ENCODE data around the gene INO80B. TPM values are rescaled to one million over a fixed set of nuclear protein-coding genes. Genes with fewer than 3 reads are reported as not detected.

INO80B gene
- polyA plus RNA-seq, 1 experiment, result 6.4 TPM

DNA sequence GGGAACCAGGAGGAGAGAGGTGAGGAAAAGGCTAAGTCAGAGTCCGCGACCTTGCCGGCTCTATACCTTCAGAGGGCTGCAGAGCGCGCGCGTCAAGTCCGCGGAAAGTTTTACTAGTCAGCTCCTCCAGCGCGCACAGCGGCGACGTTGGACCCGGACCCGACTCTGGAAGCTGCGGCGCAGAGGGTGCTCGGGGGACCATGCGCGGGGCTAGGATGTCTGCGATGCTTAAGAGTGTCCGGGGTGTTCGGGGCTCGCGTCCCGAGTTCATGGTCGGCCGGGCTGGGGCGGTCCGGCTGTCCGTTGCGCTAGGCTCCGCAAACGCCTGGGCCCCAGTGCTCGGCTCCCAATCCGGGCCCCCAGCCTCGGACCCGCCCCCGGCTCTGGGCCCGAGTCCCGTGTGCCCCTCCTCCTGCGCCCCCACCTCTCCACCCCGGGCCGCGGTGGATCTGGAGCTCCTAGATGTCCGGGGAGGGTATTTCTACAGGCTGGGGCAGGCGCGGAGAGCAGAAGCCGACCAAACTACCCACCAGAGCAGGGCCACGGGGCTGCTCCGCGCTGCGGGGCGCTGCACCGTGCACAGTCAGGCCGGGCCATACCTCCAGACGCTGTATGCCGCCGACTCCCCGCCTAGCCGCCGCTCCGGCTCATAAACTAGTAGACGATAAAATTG, 44.5 kb downstream of the INO80B start, which contains the start of gene LBX2:
Gene LBX2, minus strand, starts transcription at position 337 of the 673 bp plus-strand sequence. Its CDS starts 66 bp downstream, at position 271.
- Histone ChIP-seq H3K27me3 (ENCODE audit: control insufficient read depth, insufficient read depth, low read length) (peaks cover 11% of the 10 kb centered on the region), H3K4me3 (ENCODE audit: low read depth, low read length) (peak within 1 kb of the TSS; percentile 35), H3K36me3 (ENCODE audit: control insufficient read depth, insufficient read depth, low read length) (no peaks in the 10 kb centered on the region)
- TF ChIP-seq, protein P1, sequence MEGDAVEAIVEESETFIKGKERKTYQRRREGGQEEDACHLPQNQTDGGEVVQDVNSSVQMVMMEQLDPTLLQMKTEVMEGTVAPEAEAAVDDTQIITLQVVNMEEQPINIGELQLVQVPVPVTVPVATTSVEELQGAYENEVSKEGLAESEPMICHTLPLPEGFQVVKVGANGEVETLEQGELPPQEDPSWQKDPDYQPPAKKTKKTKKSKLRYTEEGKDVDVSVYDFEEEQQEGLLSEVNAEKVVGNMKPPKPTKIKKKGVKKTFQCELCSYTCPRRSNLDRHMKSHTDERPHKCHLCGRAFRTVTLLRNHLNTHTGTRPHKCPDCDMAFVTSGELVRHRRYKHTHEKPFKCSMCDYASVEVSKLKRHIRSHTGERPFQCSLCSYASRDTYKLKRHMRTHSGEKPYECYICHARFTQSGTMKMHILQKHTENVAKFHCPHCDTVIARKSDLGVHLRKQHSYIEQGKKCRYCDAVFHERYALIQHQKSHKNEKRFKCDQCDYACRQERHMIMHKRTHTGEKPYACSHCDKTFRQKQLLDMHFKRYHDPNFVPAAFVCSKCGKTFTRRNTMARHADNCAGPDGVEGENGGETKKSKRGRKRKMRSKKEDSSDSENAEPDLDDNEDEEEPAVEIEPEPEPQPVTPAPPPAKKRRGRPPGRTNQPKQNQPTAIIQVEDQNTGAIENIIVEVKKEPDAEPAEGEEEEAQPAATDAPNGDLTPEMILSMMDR (IDR thresholded peaks at IDR 0.05; ENCODE audit: insufficient read depth, low read depth, low read length), result no peak
- CTCF ChIA-PET, result interaction anchor here (1.1 to 2.9 kb wide), 2 partner anchors 16 to 60 kb away, joined by 4 to 13 read pairs; partner anchors contain the start of genes CCDC142 and TTC31
- POLR2A ChIA-PET, result no interaction called here
- DNase-seq (ENCODE audit: low read depth), result no peak

DNA sequence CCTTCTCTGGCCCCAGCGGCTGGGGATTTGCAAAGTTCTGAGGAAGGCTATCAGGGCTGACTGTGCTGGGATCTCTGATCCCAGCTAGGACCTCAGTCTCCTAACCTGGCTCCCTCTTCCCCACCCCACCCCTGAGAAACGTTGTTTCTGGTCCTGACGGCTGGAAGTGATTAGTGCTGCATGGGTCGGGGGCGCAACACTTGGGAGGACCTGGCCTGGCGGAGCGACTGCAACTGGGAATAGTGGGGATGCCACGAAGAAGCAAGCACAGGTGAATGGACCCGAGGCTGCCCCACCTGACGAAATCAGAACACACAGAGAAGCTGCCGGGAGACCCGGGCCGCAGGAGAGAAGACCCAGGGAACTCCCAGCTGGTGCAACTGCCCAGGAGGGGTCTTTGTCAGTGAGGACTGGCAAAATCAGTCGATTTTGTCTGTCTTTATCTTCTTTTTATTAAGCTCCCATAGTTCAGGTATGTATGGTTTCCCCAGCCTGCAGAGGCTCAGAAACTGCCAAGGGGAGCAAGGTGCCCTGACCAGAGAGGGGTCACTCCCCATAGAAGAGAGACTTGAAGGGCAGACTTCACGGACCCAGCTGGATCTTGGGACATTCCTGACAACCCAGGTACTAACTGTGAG, 45.2 kb downstream of the INO80B start:
- DNase-seq (ENCODE audit: low read depth), result no peak
- TF ChIP-seq, protein P1 (IDR thresholded peaks at IDR 0.05; ENCODE audit: insufficient read depth, low read depth, low read length), result no peak
- CTCF ChIA-PET, result interaction anchor here (0.7 to 2.9 kb wide), 3 partner anchors 11 to 87 kb away, joined by 3 to 13 read pairs (median 3); partner anchors contain the start of genes CCDC142 and TTC31
- peaks cover 2% of the 10 kb centered on the region for H3K36me3 ChIP-seq (ENCODE audit: control insufficient read depth, insufficient read depth, low read length)
- peaks cover 11% of the 10 kb centered on the region for H3K27me3 ChIP-seq (ENCODE audit: control insufficient read depth, insufficient read depth, low read length)
- POLR2A ChIA-PET, result no interaction called here
- no peak overlapping the region for H3K4me3 ChIP-seq (ENCODE audit: low read depth, low read length)

DNA sequence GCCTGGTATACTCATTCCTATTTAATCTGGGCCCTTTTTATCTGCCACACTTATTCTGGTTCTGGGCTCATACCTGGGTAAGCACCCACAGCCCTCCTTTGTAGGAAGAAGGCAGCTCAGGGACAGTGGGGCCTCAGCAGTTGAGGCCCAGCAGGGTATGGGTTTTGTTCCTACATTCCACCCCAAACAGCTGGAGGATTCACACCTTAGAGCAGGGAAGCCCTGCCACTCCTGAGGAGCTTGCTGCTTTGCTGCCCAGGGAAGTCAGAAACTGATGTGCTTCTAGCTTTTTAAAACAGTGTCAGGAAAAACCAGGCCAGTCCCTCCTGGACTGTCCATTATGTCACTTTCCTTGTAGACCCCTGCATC, 45.7 kb downstream of the INO80B start:
- DNase-seq (ENCODE audit: low read depth), result no peak
- Histone ChIP-seq H3K27me3 (ENCODE audit: control insufficient read depth, insufficient read depth, low read length) (peaks cover 11% of the 10 kb centered on the region), H3K36me3 (ENCODE audit: control insufficient read depth, insufficient read depth, low read length) (peaks cover 7% of the 10 kb centered on the region), H3K4me3 (ENCODE audit: low read depth, low read length) (no peak overlapping the region)
- CTCF ChIA-PET, result interaction anchor here (0.7 to 2.9 kb wide), 3 partner anchors 11 to 87 kb away, joined by 3 to 13 read pairs (median 3); partner anchors contain the start of genes CCDC142 and TTC31
- TF ChIP-seq, protein P1 (IDR thresholded peaks at IDR 0.05; ENCODE audit: insufficient read depth, low read depth, low read length), result no peak
- POLR2A ChIA-PET, result no interaction called here

DNA sequence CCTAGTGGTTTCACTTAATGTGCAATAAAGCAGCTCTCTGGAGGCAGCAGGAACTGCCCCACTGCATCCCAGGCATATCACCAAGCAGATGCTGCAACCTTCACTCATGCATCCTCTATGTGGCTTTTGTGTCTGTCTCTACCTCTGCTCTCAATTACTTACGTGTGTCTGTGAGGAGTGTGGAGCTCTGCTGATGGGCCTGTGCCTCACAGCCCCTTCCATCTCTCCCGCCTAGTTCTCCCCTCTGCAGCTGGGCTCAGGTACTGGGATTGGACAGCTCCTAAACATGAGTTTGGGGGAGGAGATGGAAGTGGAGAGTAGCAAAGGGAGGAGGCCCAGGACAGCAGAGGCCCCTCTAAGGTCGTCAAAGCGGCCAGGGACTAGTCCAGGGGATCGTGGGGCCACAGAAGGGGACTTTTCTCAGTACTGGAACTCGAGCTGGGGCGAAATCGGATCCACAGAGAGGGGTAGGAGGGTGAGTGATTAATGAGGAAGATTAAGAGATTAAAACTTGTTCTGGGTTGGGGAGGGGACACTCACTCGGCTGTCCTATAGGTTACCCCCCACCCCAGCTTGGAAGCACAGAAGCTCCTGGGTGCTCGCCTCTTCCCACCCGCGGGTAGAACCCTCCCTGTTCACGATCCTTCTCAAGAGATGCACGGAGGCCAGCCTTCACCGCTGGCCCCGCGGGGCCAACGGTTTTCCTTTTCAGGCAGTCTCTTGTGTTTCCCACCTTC, 46.6 kb downstream of the INO80B start:
- no peak overlapping the region for H3K4me3 ChIP-seq (ENCODE audit: low read depth, low read length)
- TF ChIP-seq, protein P1 (IDR thresholded peaks at IDR 0.05; ENCODE audit: insufficient read depth, low read depth, low read length), result no peak
- POLR2A ChIA-PET, result interaction anchor here (0.6 kb wide), 1 partner anchor 33 kb away, joined by 12 read pairs; no protein-coding TSS in a partner anchor
- CTCF ChIA-PET, result interaction anchor here (1.1 to 2.9 kb wide), 2 partner anchors 18 to 19 kb away, joined by 3 to 13 read pairs; partner anchors contain the start of genes CCDC142 and TTC31
- peaks cover 11% of the 10 kb centered on the region for H3K27me3 ChIP-seq (ENCODE audit: control insufficient read depth, insufficient read depth, low read length)
- peaks cover 11% of the 10 kb centered on the region for H3K36me3 ChIP-seq (ENCODE audit: control insufficient read depth, insufficient read depth, low read length)
- DNase-seq (ENCODE audit: low read depth), result no peak

All from BJ (cell line).